ENCODE data around the gene SCN1B. TPM values are rescaled to one million over a fixed set of nuclear protein-coding genes. Genes with fewer than 3 reads are reported as not detected.

The SCN1B gene
- total and polyA plus RNA-seq, 2 of the 13 experiments (the other 11 are each of a cell fraction or from before 2014, with no cell fraction given) = 2.7 to 20.1 TPM

GRCh38 chr19:35042954-35043604, 12.8 kb downstream of the SCN1B start (continued):
- TF ChIP-seq ZNF891 (CRISPR knock-in tag; IDR thresholded peaks at IDR 0.05) (0 out of 2 replicates have a peak, but pooled peaks have one; percentile 16), GATAD1 (CRISPR knock-in tag; IDR thresholded peaks at IDR 0.05) (peak; percentile 29; the same call in 1 of the 2 replicates), ZNF350 (CRISPR knock-in tag; IDR thresholded peaks at IDR 0.05; ENCODE audit: borderline replicate concordance, low read depth) (no peak), ZNF121 (CRISPR knock-in tag; IDR thresholded peaks at IDR 0.05) (no peak), ARID5B (CRISPR knock-in tag; IDR thresholded peaks at IDR 0.05) (0 out of 2 replicates have a peak, but pooled peaks have one; percentile 18), KMT2B (CRISPR knock-in tag; IDR thresholded peaks at IDR 0.05) (no peak), HDAC1 (CRISPR knock-in tag; IDR thresholded peaks at IDR 0.05) (peak; percentile 5; the same call in 1 of the 2 replicates), BRCA1 (CRISPR knock-in tag; IDR thresholded peaks at IDR 0.05) (0 out of 2 replicates have a peak, but pooled peaks have one; percentile 43), GATAD2A (CRISPR knock-in tag; IDR thresholded peaks at IDR 0.05) (0 out of 2 replicates have a peak, but pooled peaks have one; percentile 5), ZNF878 (CRISPR knock-in tag; IDR thresholded peaks at IDR 0.05) (no peak), TCF7 (IDR thresholded peaks at IDR 0.05; ENCODE audit: low read depth) (no peak), SUZ12 (IDR thresholded peaks at IDR 0.05; ENCODE audit: low read depth, low read length) (no peak), MXI1 (IDR thresholded peaks at IDR 0.05; ENCODE audit: borderline replicate concordance, low read depth, low read length) (no peak)
- TF ChIP-seq, protein P1, sequence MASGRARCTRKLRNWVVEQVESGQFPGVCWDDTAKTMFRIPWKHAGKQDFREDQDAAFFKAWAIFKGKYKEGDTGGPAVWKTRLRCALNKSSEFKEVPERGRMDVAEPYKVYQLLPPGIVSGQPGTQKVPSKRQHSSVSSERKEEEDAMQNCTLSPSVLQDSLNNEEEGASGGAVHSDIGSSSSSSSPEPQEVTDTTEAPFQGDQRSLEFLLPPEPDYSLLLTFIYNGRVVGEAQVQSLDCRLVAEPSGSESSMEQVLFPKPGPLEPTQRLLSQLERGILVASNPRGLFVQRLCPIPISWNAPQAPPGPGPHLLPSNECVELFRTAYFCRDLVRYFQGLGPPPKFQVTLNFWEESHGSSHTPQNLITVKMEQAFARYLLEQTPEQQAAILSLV (CRISPR knock-in tag; IDR thresholded peaks at IDR 0.05; ENCODE audit: borderline replicate concordance) = no peak
- TF ChIP-seq, protein P2, sequence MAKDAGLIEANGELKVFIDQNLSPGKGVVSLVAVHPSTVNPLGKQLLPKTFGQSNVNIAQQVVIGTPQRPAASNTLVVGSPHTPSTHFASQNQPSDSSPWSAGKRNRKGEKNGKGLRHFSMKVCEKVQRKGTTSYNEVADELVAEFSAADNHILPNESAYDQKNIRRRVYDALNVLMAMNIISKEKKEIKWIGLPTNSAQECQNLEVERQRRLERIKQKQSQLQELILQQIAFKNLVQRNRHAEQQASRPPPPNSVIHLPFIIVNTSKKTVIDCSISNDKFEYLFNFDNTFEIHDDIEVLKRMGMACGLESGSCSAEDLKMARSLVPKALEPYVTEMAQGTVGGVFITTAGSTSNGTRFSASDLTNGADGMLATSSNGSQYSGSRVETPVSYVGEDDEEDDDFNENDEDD (CRISPR knock-in tag; IDR thresholded peaks at IDR 0.05; ENCODE audit: borderline replicate concordance) = no peak
- TF ChIP-seq, protein P3, sequence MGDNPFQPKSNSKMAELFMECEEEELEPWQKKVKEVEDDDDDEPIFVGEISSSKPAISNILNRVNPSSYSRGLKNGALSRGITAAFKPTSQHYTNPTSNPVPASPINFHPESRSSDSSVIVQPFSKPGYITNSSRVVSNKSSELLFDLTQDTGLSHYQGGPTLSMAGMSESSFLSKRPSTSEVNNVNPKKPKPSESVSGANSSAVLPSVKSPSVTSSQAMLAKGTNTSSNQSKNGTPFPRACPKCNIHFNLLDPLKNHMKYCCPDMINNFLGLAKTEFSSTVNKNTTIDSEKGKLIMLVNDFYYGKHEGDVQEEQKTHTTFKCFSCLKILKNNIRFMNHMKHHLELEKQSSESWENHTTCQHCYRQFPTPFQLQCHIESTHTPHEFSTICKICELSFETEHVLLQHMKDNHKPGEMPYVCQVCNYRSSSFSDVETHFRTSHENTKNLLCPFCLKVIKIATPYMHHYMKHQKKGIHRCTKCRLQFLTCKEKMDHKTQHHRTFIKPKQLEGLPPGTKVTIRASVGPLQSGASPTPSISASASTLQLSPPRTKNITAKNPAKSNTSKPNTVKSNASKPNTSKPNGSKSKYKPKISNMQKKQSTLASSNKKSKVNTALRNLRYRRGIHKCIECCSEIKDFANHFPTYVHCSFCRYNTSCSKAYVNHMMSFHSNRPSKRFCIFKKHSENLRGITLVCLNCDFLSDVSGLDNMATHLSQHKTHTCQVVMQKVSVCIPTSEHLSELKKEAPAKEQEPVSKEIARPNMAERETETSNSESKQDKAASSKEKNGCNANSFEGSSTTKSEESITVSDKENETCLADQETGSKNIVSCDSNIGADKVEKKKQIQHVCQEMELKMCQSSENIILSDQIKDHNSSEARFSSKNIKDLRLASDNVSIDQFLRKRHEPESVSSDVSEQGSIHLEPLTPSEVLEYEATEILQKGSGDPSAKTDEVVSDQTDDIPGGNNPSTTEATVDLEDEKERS (CRISPR knock-in tag; IDR thresholded peaks at IDR 0.05) = peak; percentile 54; the same call in 1 of the 2 replicates
- TF ChIP-seq, protein P4, sequence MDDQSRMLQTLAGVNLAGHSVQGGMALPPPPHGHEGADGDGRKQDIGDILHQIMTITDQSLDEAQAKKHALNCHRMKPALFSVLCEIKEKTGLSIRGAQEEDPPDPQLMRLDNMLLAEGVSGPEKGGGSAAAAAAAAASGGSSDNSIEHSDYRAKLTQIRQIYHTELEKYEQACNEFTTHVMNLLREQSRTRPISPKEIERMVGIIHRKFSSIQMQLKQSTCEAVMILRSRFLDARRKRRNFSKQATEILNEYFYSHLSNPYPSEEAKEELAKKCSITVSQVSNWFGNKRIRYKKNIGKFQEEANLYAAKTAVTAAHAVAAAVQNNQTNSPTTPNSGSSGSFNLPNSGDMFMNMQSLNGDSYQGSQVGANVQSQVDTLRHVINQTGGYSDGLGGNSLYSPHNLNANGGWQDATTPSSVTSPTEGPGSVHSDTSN (CRISPR knock-in tag; IDR thresholded peaks at IDR 0.05; ENCODE audit: borderline replicate concordance) = no peak
